H1 (cell line): ENCODE measurements around the gene ABCC6. TPM values are rescaled to one million over a fixed set of nuclear protein-coding genes. Genes with fewer than 3 reads are reported as not detected.

Experiments
- CTCF ChIA-PET: fragments of 300-600 bp; sonication (Branson Sonifier 250); formaldehyde crosslinking; loops from one replicate; lab custom pipeline; 2021; ENCODE audit not compliant: partially characterized antibody; lab: Charles Lee
- POLR2A ChIA-PET: fragments of 300-600 bp; sonication (Branson Sonifier 250); formaldehyde crosslinking; loops from one replicate; lab custom pipeline; 2021; ENCODE audit warnings: inconsistent platforms; ENCODE audit not compliant: partially characterized antibody; lab: Charles Lee
- DNase-seq, 2 experiments: peaks; one replicate each; pipeline versions ENCODE4 v3.0.0 to v3.0.0-alpha.2; 2010 to 2022; ENCODE audit warnings: low spot score in 2 of 2, low read depth in 1 of 2, mixed read lengths in 1 of 2
- FAIRE-seq: peaks from 2 replicates; lab custom pipeline; 2011; peaks lifted over from hg19 to GRCh38; lab: Jason Lieb, UNC
- H2AFZ ChIP-seq: 2 replicates; pipeline ENCODE4 v1.8.1; 2012; ENCODE audit warnings: low read length, inconsistent platforms
- H2AK5ac ChIP-seq: 2 replicates; pipeline ENCODE4 v1.6.1; 2013; ENCODE audit warnings: low read depth, low read length
- H2BK120ac ChIP-seq: replicated peaks from 2 replicates; pipeline ENCODE3; 2013; ENCODE audit warnings: low read depth, low read length, inconsistent platforms
- H2BK12ac ChIP-seq: 2 replicates; pipeline ENCODE4 v1.6.1; 2013; ENCODE audit warnings: low read depth, low read length
- H2BK15ac ChIP-seq: 2 replicates; pipeline ENCODE4 v1.6.1; 2013; ENCODE audit warnings: low read length
- H2BK20ac ChIP-seq: 2 replicates; pipeline ENCODE4 v1.6.1; 2013; ENCODE audit warnings: low read length
- H2BK5ac ChIP-seq: 2 replicates; pipeline ENCODE4 v1.6.1; 2013; ENCODE audit warnings: low read depth, low read length
- H3K14ac ChIP-seq: 2 replicates; pipeline ENCODE4 v1.6.1; 2013; ENCODE audit warnings: inconsistent platforms; ENCODE audit not compliant: insufficient read length
- H3K18ac ChIP-seq: 2 replicates; pipeline ENCODE4 v1.6.1; 2013; ENCODE audit warnings: low read length; ENCODE audit errors: extremely low read depth
- H3K23ac ChIP-seq: 2 replicates; pipeline ENCODE4 v1.6.1; 2013; ENCODE audit warnings: inconsistent platforms; ENCODE audit not compliant: insufficient read length
- H3K23me2 ChIP-seq: 2 replicates; pipeline ENCODE4 v1.6.1; 2013; ENCODE audit warnings: low read depth, low read length
- H3K27ac ChIP-seq: 2 replicates; pipeline ENCODE4 v1.6.1; 2011; ENCODE audit warnings: low read depth, low read length, inconsistent platforms
- H3K27me3 ChIP-seq, 4 experiments: replicated peaks in 1 of 4; 1 replicate in 1 of 4; 2 replicates in 3 of 4; pipeline versions ENCODE4 v1.6.1 to v1.8.1; 2011 to 2013; ENCODE audit warnings: low read length in 3 of 4, mild to moderate bottlenecking in 3 of 4, inconsistent platforms in 2 of 4, mixed read lengths in 2 of 4, moderate library complexity in 1 of 4; ENCODE audit not compliant: control insufficient read depth in 3 of 4, insufficient read depth in 3 of 4; ENCODE audit errors: extremely low read depth in 1 of 4
- H3K36me3 ChIP-seq, 4 experiments: 2 replicates each; pipeline versions ENCODE4 v1.6.1 to v1.8.1; 2011 to 2013; ENCODE audit warnings: mild to moderate bottlenecking in 4 of 4, low read length in 3 of 4, moderate library complexity in 2 of 4, control low read depth in 1 of 4, inconsistent platforms in 1 of 4; ENCODE audit not compliant: insufficient read depth in 4 of 4, control insufficient read depth in 2 of 4
- H3K4ac ChIP-seq: replicated peaks from 2 replicates; pipeline ENCODE3; 2013; ENCODE audit warnings: low read length, low read depth, mixed read lengths, inconsistent platforms; ENCODE audit not compliant: insufficient read length
- H3K4me1 ChIP-seq, 4 experiments: replicated peaks in 1 of 4; 1 replicate in 1 of 4; 2 replicates in 3 of 4; pipeline versions ENCODE4 v1.6.1 to v1.8.1; 2011 to 2013; ENCODE audit warnings: low read length in 3 of 4, inconsistent platforms in 2 of 4, mixed read lengths in 1 of 4; ENCODE audit not compliant: insufficient read depth in 4 of 4, control insufficient read depth in 3 of 4
- H3K4me2 ChIP-seq, 2 experiments: 2 replicates each; pipeline versions ENCODE4 v1.6.1 to v1.8.1; 2011 to 2013; ENCODE audit warnings: low read depth in 2 of 2, low read length in 2 of 2, control low read depth in 1 of 2, inconsistent platforms in 1 of 2, mild to moderate bottlenecking in 1 of 2; ENCODE audit not compliant: insufficient read depth in 1 of 2
- H3K4me3 ChIP-seq, 4 experiments: fragments of 200-600, 300-600 bp in 1 of 4; sonication (generic), shearing (Covaris generic), sonication (Bioruptor Twin) in 1 of 4; 2 replicates each; pipeline versions ENCODE4 v1.5.1 to v1.8.1; 2011 to 2016; ENCODE audit warnings: low read length in 4 of 4, low read depth in 3 of 4, control low read depth in 2 of 4, inconsistent platforms in 2 of 4, mild to moderate bottlenecking in 2 of 4, mixed read lengths in 1 of 4, moderate library complexity in 1 of 4; ENCODE audit not compliant: insufficient read depth in 2 of 4; ENCODE audit errors: extremely low read depth in 1 of 4
- H3K56ac ChIP-seq: replicated peaks from 2 replicates; pipeline ENCODE3; 2013; ENCODE audit warnings: low read depth, mild to moderate bottlenecking, mixed read lengths, low read length, inconsistent platforms; ENCODE audit not compliant: insufficient read length
- H3K79me1 ChIP-seq: 2 replicates; pipeline ENCODE4 v1.6.1; 2013; ENCODE audit warnings: low read depth, low read length, control low read depth
- H3K79me2 ChIP-seq, 2 experiments: 2 replicates each; pipeline versions ENCODE4 v1.6.1 to v1.8.1; 2012 to 2013; ENCODE audit warnings: low read length in 2 of 2, mild to moderate bottlenecking in 2 of 2, inconsistent platforms in 1 of 2; ENCODE audit not compliant: insufficient read depth in 2 of 2, control insufficient read depth in 1 of 2
- H3K9ac ChIP-seq, 4 experiments: replicated peaks in 1 of 4; 1 replicate in 1 of 4; 2 replicates in 3 of 4; pipeline versions ENCODE4 v1.6.1 to v1.8.1; 2011 to 2013; ENCODE audit warnings: low read depth in 3 of 4, low read length in 3 of 4, control low read depth in 2 of 4, mild to moderate bottlenecking in 2 of 4, moderate library complexity in 2 of 4, inconsistent platforms in 1 of 4; ENCODE audit errors: extremely low read depth in 1 of 4
- H3K9me3 ChIP-seq, 2 experiments: 2 replicates each; pipeline versions ENCODE4 v1.6.1 to v1.8.1; 2012 to 2013; ENCODE audit warnings: mild to moderate bottlenecking in 2 of 2, moderate library complexity in 2 of 2, control low read depth in 1 of 2, inconsistent platforms in 1 of 2, low read depth in 1 of 2, low read length in 1 of 2, mixed read lengths in 1 of 2; ENCODE audit not compliant: insufficient read depth in 2 of 2
- H4K20me1 ChIP-seq, 2 experiments: replicated peaks in 1 of 2; 2 replicates each; pipeline versions ENCODE3 to v1.8.1; 2011 to 2013; ENCODE audit warnings: inconsistent platforms in 2 of 2, low read length in 2 of 2, mild to moderate bottlenecking in 1 of 2; ENCODE audit not compliant: insufficient read depth in 2 of 2, control insufficient read depth in 1 of 2
- H4K5ac ChIP-seq: 2 replicates; pipeline ENCODE4 v1.6.1; 2013; ENCODE audit warnings: low read length, low read depth, mixed read lengths, inconsistent platforms; ENCODE audit not compliant: insufficient read length
- H4K8ac ChIP-seq: 2 replicates; pipeline ENCODE4 v1.8.0; 2013; ENCODE audit warnings: mild to moderate bottlenecking, moderate library complexity, low read length, inconsistent platforms; ENCODE audit not compliant: insufficient read depth; ENCODE audit errors: extremely low read depth
- H4K91ac ChIP-seq: replicated peaks from 2 replicates; pipeline ENCODE3; 2013; ENCODE audit warnings: low read length, mixed read lengths, inconsistent platforms; ENCODE audit not compliant: insufficient read length
- BCL11A ChIP-seq, 2 experiments: IDR thresholded peaks; one replicate each; pipeline ENCODE4 v1.6.1; 2011; ENCODE audit warnings: low read depth in 2 of 2, low read length in 2 of 2, mild to moderate bottlenecking in 2 of 2
- CBX8 ChIP-seq: fragments of 300-800, 300-1000 bp; sonication (generic); IDR thresholded peaks from 2 replicates; pipeline ENCODE4 v1.7.1; 2016; ENCODE audit warnings: low read depth, low read length, borderline replicate concordance
- FOSL1 ChIP-seq: IDR thresholded peaks from 2 replicates; pipeline ENCODE4 v1.6.1; 2011; ENCODE audit warnings: mild to moderate bottlenecking, low read depth, low read length, moderate library complexity; ENCODE audit not compliant: insufficient read depth
- HDAC2 ChIP-seq, 2 experiments: fragments of 300-600 bp in 1 of 2; sonication (generic) in 1 of 2; IDR thresholded peaks; 2 replicates each; pipeline ENCODE4 v1.6.1; 2011 to 2012; ENCODE audit warnings: low read depth in 2 of 2, low read length in 2 of 2, mild to moderate bottlenecking in 2 of 2, moderate library complexity in 2 of 2, borderline replicate concordance in 1 of 2, inconsistent platforms in 1 of 2
- HDAC6 ChIP-seq: IDR thresholded peaks from one replicate; pipeline ENCODE4 v1.7.1; 2012; ENCODE audit warnings: low read depth, mild to moderate bottlenecking, inconsistent platforms, low read length, moderate library complexity
- JUN ChIP-seq: IDR thresholded peaks from 2 replicates; pipeline ENCODE4 v1.6.1; 2011; ENCODE audit warnings: low read depth, mild to moderate bottlenecking, improper control_type of control experiment, low read length
- JUND ChIP-seq: IDR thresholded peaks from 2 replicates; pipeline ENCODE4 v1.6.1; 2011; ENCODE audit warnings: mild to moderate bottlenecking, improper control_type of control experiment, low read length
- KDM1A ChIP-seq: fragments of 200-600, 300-600 bp; sonication (generic); IDR thresholded peaks from 2 replicates; pipeline ENCODE4 v1.7.1; 2016; ENCODE audit warnings: mild to moderate bottlenecking, low read length, borderline replicate concordance
- KDM4A ChIP-seq: IDR thresholded peaks from one replicate; pipeline ENCODE4 v1.7.1; 2012; ENCODE audit warnings: low read depth, mild to moderate bottlenecking, moderate library complexity, low read length, inconsistent platforms; ENCODE audit not compliant: severe bottlenecking
- PHF8 ChIP-seq: fragments of 200-600 bp; sonication (generic); conservative IDR thresholded peaks from 2 replicates; pipeline ENCODE4 v1.7.1; 2012; ENCODE audit warnings: low read depth, mild to moderate bottlenecking, inconsistent platforms, low read length, moderate library complexity
- POLR2A ChIP-seq, 2 experiments: IDR thresholded peaks; 1 replicate in 1 of 2; 2 replicates in 1 of 2; pipeline ENCODE4 v1.6.1; 2011; ENCODE audit warnings: low read depth in 2 of 2, low read length in 2 of 2, mild to moderate bottlenecking in 2 of 2; ENCODE audit errors: control extremely low read depth in 1 of 2
- SIN3A ChIP-seq, 2 experiments: IDR thresholded peaks in 1 of 2; conservative IDR thresholded peaks in 1 of 2; 2 replicates each; pipeline ENCODE4 v1.6.1; 2011 to 2012; ENCODE audit warnings: low read length in 2 of 2, improper control_type of control experiment in 1 of 2, low read depth in 1 of 2, mild to moderate bottlenecking in 1 of 2
- SUZ12 ChIP-seq: fragments of 200-600 bp; sonication (generic); IDR thresholded peaks from 2 replicates; pipeline ENCODE4 v1.6.1; 2012; ENCODE audit warnings: mild to moderate bottlenecking, inconsistent platforms, low read length, moderate library complexity, mixed read lengths
- TAF1 ChIP-seq: IDR thresholded peaks from 2 replicates; pipeline ENCODE4 v1.6.1; 2011; ENCODE audit warnings: mild to moderate bottlenecking, low read depth, low read length
- WGBS, 2 experiments: shearing (Covaris generic) in 1 of 2; methylation state at CpG; one replicate each; pipeline versions ENCODE4 v1.1.6 to v1.1.7; 2013 to 2015; ENCODE audit warnings: low lambda C conversion rate in 2 of 2, mixed read lengths in 2 of 2, inconsistent platforms in 1 of 2, low coverage in 1 of 2, missing lambda C conversion rate in 1 of 2; ENCODE audit not compliant: insufficient replicate concordance in 2 of 2, insufficient coverage in 1 of 2, insufficient read length in 1 of 2; ENCODE audit errors: extremely low coverage in 1 of 2, missing lambda C conversion rate in 1 of 2; 5-methylcytosine and 5-hydroxymethylcytosine counted together
- polyA plus RNA-seq, 7 experiments: library from polyadenylated mRNA; depleted of rRNA in 3 of 7; stranded (reverse) in 5 of 7; unstranded in 2 of 7; fragments of >200 nt in 5 of 7; fragments of 200-250 nt in 2 of 7; gene quantifications; 1 replicate in 5 of 7; 2 replicates in 1 of 7; 4 replicates in 1 of 7; pipeline versions ENCODE4 v1.2.1 to v1.2.3, GENCODE V29; 2011 to 2013; ENCODE audit warnings: missing spikeins in 2 of 7, mixed read lengths in 2 of 7
- total RNA-seq: library from RNA; stranded (reverse); fragmentation: NEBNext Ultra II Directional; extraction: Animal tissue kit (Norgen Biotek cat#: 25700); gene quantifications from 2 replicates; pipeline ENCODE4 v1.2.1, GENCODE V29; 2021

Gene ABCC6
- total and polyA plus RNA-seq, 2 of the 8 experiments (the other 6 are each of a cell fraction or from before 2014, with no cell fraction given): 1.6 to 1.8 TPM

DNA sequence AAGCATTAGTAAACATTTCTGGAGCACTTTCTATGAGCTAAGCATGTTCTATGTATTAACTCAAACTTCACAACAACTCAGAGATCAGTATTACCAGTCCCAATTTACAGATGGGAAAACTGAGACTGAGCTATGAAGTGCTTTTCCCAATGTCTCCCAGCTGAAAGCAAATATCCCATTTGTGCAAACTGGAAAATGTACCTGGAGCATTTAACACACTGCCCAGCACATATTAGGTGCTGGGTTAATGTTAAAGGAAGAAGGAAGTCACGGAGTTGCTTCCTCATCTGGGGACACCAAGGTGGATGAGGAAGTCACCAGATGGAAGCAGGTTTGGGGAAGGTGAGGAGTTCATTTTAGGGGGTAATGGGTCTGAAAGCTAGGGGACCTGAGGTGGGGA lies 66.1 kb downstream of the ABCC6 start:
- H2AK5ac ChIP-seq: no peak overlapping the region
- H3K9me3 ChIP-seq: peaks cover 22 to 26% of the 10 kb centered on the region in 2 experiments
- H2AFZ ChIP-seq: no peak overlapping the region
- no peak overlapping the region for H3K4me3 ChIP-seq
- peaks cover 6% of the 10 kb centered on the region; the same call in 1 of the 2 replicates for H3K23me2 ChIP-seq
- no peak overlapping the region for H4K5ac ChIP-seq
- H3K14ac ChIP-seq: no peak overlapping the region
- H3K4me2 ChIP-seq: no peak overlapping the region
- no peak overlapping the region for H2BK120ac ChIP-seq
- H4K8ac ChIP-seq: no peak overlapping the region
- no peak overlapping the region for H3K27ac ChIP-seq
- no peak overlapping the region for H3K4ac ChIP-seq
- H3K79me2 ChIP-seq: no peaks in the 10 kb centered on the region
- H2BK15ac ChIP-seq: no peak overlapping the region
- POLR2A ChIA-PET: interaction anchor here (0.6 kb wide), 2 partner anchors 82 to 299 kb away, joined by 3 to 4 read pairs; no protein-coding TSS in a partner anchor
- H3K36me3 ChIP-seq: no peaks in the 10 kb centered on the region
- no peak overlapping the region for H3K9ac ChIP-seq
- H4K20me1 ChIP-seq: peaks cover 0 to 4% of the 10 kb centered on the region in 2 experiments
- FAIRE-seq (no peak), DNase-seq (no peak)
- no peak overlapping the region for H2BK12ac ChIP-seq
- H3K23ac ChIP-seq: no peak overlapping the region
- no peak overlapping the region for H2BK20ac ChIP-seq
- H3K27me3 ChIP-seq: no peaks in the 10 kb centered on the region
- H2BK5ac ChIP-seq: no peak overlapping the region
- no peak overlapping the region for H3K18ac ChIP-seq
- no peak overlapping the region for H4K91ac ChIP-seq
- H3K79me1 ChIP-seq: no peaks in the 10 kb centered on the region
- CTCF ChIA-PET: interaction anchor here (1.2 to 2.0 kb wide), 3 partner anchors 12 to 30 kb away, joined by 3 to 7 read pairs (median 6); no protein-coding TSS in a partner anchor
- WGBS, 2 experiments: 81% methylated on average over 1 of the region's 1 CpG; no CpG with 5 or more reads in 1 of the 2 experiments
- H3K4me1 ChIP-seq: no peaks in the 10 kb centered on the region
- H3K56ac ChIP-seq: no peak overlapping the region
- TF ChIP-seq HDAC6 (no peak), PHF8 (no peak), KDM4A (no peak), BCL11A (IDR thresholded peaks at IDR 0.05; ENCODE audit: low read depth in 2 of 2, low read length in 2 of 2) (no peak), HDAC2 (IDR thresholded peaks at IDR 0.05; ENCODE audit: borderline replicate concordance in 1 of 2, low read depth in 2 of 2, low read length in 2 of 2) (no peak), POLR2A (IDR thresholded peaks at IDR 0.05; ENCODE audit: control extremely low read depth in 1 of 2, low read depth in 2 of 2, low read length in 2 of 2) (no peak), FOSL1 (no peak), JUND (no peak), CBX8 (no peak), SUZ12 (no peak), TAF1 (no peak), SIN3A (conservative IDR thresholded peaks at IDR 0.05 in 1 of 2, IDR thresholded peaks at IDR 0.05 in 1 of 2; ENCODE audit: low read depth in 1 of 2, low read length in 2 of 2) (no peak), JUN (no peak), KDM1A (no peak)
